GM18508 (cell line): Measurements from ENCODE around the gene MED15.

Experiments
- ATAC-seq: cut with Tn5 transposase; IDR thresholded peaks from one replicate; pipeline ENCODE4 v1.9.1; 2021; ENCODE audit warnings: moderate number of reproducible peaks; ENCODE audit not compliant: insufficient read depth, unreplicated experiment

Gene MED15

GRCh38 chr22:20636075-20636812 lies 128.8 kb downstream of the MED15 start:
- ATAC-seq = no peak

GRCh38 chr22:20636945-20637344 lies 129.5 kb downstream of the MED15 start:
- no peak for ATAC-seq
